Glomerular visceral epithelial cell (primary cell): ENCODE measurements around the gene ZNF521.

Source experiments
- DNase-seq: peaks from one replicate; pipeline ENCODE4 v3.0.0-alpha.2; 2016; ENCODE audit errors: extremely low spot score

ZNF521 gene

GRCh38 chr18:25250474-25250851 is 101.5 kb downstream of the ZNF521 start:
- DNase-seq: no peak

GRCh38 chr18:25248755-25249154 is 103.2 kb downstream of the ZNF521 start:
- no peak for DNase-seq

- DNase-seq: no peak
Measured at GRCh38 chr18:25247725-25248124, 104.2 kb downstream of the ZNF521 start.

GRCh38 chr18:25244924-25245698 is 106.9 kb downstream of the ZNF521 start:
- no peak for DNase-seq

GRCh38 chr18:25244170-25244569 is 107.8 kb downstream of the ZNF521 start:
- DNase-seq: no peak

- no peak for DNase-seq
Measured at GRCh38 chr18:25243754-25244153, 108.2 kb downstream of the ZNF521 start.

- no peak for DNase-seq
Measured at GRCh38 chr18:25243257-25243656, 108.7 kb downstream of the ZNF521 start.

GRCh38 chr18:25240420-25240770 is 111.6 kb downstream of the ZNF521 start:
- DNase-seq: no peak

GRCh38 chr18:25239581-25240419 is 112.2 kb downstream of the ZNF521 start:
- no peak for DNase-seq

GRCh38 chr18:25239151-25239550 is 112.8 kb downstream of the ZNF521 start:
- no peak for DNase-seq

- DNase-seq: no peak
Measured at GRCh38 chr18:25237571-25238267, 114.2 kb downstream of the ZNF521 start.

- DNase-seq: no peak
Measured at GRCh38 chr18:25236736-25237135, 115.2 kb downstream of the ZNF521 start.

- no peak for DNase-seq
Measured at GRCh38 chr18:25235401-25236042, 116.4 kb downstream of the ZNF521 start.

- no peak for DNase-seq
Measured at GRCh38 chr18:25234740-25235345, 117.1 kb downstream of the ZNF521 start.

GRCh38 chr18:25234322-25234639 is 117.7 kb downstream of the ZNF521 start:
- DNase-seq: no peak

GRCh38 chr18:25233528-25234321 is 118.2 kb downstream of the ZNF521 start:
- DNase-seq: no peak

- DNase-seq: no peak
Measured at GRCh38 chr18:25231327-25231691, 120.7 kb downstream of the ZNF521 start.

GRCh38 chr18:25230658-25231326 is 121.2 kb downstream of the ZNF521 start:
- DNase-seq: no peak

- no peak for DNase-seq
Measured at GRCh38 chr18:25229920-25230319, 122.0 kb downstream of the ZNF521 start.

- DNase-seq: no peak
Measured at GRCh38 chr18:25229081-25229480, 122.9 kb downstream of the ZNF521 start.
